Measurements from ENCODE around the gene ST6GALNAC1. TPM values are rescaled to one million over a fixed set of nuclear protein-coding genes. Genes with fewer than 3 reads are reported as not detected.

Gene ST6GALNAC1
- total and polyA plus RNA-seq, 9 donors, result 0.73 to 10.5 (median 3.7) TPM

DNA sequence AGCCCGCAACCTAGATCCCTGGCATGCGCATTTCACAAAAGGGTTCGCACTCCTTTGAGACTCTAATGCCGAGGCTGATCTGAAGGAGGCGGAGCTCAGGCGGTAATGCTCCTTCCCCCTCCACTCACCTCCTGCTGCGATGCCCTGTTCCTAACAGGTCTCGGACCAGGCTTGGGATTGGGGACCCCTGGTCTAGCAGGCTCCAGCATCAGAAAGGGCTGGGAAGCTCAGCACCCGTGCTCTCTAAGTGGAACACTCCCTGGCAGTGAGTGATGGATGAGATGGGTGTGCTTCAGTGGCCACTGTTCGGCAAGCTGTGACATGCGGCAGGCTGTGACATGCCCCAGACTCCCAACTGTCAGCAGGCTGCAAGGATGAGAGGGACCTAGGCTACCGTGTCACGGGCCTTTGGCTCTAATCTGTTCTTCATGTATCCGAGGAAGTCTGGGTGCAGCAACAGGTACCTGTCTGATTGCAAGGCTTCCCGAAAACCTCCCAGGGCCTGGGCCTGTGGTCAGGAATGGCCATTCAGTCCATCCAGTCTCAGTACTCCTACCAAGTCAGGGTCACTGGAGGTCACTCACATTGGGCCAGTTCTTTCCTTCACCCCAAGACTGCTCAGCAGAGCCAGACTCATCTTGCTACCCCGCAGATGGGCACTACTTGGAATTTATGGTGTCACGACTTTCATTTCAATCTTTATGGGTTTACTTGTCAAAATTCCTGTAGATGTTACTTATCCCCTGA is 56.6 kb downstream of the ST6GALNAC1 start:
- 24 to 52% (median 41%) methylated on average over 17 of the region's 17 CpGs for WGBS, 3 donors
- peaks cover 7% of the 10 kb centered on the region for H3K4me1 ChIP-seq (ENCODE audit: insufficient read depth)
- TF ChIP-seq POLR2A (IDR thresholded peaks at IDR 0.05), result no peak
- no peak for TF ChIP-seq EP300 (IDR thresholded peaks at IDR 0.05)
- TF ChIP-seq, protein P1, sequence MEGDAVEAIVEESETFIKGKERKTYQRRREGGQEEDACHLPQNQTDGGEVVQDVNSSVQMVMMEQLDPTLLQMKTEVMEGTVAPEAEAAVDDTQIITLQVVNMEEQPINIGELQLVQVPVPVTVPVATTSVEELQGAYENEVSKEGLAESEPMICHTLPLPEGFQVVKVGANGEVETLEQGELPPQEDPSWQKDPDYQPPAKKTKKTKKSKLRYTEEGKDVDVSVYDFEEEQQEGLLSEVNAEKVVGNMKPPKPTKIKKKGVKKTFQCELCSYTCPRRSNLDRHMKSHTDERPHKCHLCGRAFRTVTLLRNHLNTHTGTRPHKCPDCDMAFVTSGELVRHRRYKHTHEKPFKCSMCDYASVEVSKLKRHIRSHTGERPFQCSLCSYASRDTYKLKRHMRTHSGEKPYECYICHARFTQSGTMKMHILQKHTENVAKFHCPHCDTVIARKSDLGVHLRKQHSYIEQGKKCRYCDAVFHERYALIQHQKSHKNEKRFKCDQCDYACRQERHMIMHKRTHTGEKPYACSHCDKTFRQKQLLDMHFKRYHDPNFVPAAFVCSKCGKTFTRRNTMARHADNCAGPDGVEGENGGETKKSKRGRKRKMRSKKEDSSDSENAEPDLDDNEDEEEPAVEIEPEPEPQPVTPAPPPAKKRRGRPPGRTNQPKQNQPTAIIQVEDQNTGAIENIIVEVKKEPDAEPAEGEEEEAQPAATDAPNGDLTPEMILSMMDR (IDR thresholded peaks at IDR 0.05), result no peak
- no peaks in the 10 kb centered on the region for H3K9me3 ChIP-seq
- H3K4me3 ChIP-seq, result no peak overlapping the region
- H3K27ac ChIP-seq, result no peak overlapping the region
- no peaks in the 10 kb centered on the region for H3K36me3 ChIP-seq
- DNase-seq, result no peak
- intact Hi-C loops (cut with DNase I), result loop anchor here in 1 of 4 donors (2.0 kb wide), 1 partner anchor 64 kb away; no protein-coding TSS in a partner anchor
- no peaks in the 10 kb centered on the region for H3K27me3 ChIP-seq

DNA sequence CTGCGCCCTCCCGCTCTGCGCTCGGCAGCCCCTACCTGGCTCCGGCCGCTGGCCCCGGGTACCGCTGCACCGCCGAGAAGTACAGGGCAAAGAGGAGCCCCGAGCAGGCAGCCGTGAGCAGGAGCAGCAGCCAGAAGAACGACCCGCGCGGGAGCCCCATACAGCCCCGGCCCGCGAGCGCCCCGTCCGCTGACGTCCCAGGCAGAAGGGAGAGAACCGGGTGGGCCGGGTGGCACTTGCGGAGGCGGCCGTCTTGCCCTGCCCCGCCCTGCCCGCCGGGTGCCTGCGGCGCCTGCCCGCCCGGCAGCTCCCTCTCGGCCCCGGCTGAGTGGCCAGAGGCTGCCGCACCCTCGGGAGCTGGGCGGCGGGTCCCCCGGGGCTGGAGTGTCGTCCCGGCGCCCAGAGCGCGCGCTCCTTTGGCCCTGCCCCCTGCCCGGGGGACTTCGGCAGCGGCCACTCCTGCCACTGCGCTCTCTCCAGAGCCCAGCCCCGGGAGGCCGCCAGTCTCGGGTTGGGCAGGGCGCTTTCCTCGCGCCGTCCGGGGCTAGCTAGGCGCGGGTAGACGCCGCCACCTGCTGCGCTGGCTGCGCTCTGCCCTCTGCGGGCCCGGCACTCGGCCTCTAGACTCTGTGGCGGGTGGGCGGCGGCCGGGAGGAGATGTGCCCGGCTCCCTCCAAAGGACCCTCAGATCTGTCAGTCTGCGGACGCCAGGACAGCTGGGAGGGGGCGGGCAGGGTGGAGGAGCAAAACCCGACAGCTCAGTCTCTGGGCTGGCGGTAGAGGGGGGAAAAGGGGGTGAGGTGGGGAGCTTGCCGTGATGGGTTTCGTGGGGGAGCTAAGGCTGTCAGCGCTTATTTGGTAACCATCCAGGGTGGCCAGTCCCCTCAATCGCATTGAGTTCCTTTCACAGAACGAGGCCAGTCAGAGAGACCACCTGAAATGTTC is 57.6 kb downstream of the ST6GALNAC1 start, which contains the start of gene ST6GALNAC2:
Gene ST6GALNAC2 (minus strand): TSS at position 212 of the 945 bp plus-strand sequence. CDS start 52 bp downstream, at position 160.
- Histone ChIP-seq H3K27me3 (no peaks in the 10 kb centered on the region), H3K4me1 (ENCODE audit: insufficient read depth) (peaks cover 7% of the 10 kb centered on the region), H3K27ac (no peak within 1 kb of the TSS), H3K36me3 (no peaks in the 10 kb centered on the region), H3K9me3 (no peaks in the 10 kb centered on the region), H3K4me3 (peak within 1 kb of the TSS; percentile 47)
- 1 to 3% (median 1%) methylated on average over 24 to 84 of the region's 84 CpGs for WGBS, 3 donors
- TF ChIP-seq EP300 (IDR thresholded peaks at IDR 0.05), result no peak
- TF ChIP-seq, protein P1 (IDR thresholded peaks at IDR 0.05), result peak; percentile 9 to 37 (median 29)
- DNase-seq, result peak; percentile 42 to 73 (median 62)
- intact Hi-C loops (cut with DNase I), result loop anchor here in 1 of 4 donors (2.0 kb wide), 1 partner anchor 63 kb away; no protein-coding TSS in a partner anchor

DNA sequence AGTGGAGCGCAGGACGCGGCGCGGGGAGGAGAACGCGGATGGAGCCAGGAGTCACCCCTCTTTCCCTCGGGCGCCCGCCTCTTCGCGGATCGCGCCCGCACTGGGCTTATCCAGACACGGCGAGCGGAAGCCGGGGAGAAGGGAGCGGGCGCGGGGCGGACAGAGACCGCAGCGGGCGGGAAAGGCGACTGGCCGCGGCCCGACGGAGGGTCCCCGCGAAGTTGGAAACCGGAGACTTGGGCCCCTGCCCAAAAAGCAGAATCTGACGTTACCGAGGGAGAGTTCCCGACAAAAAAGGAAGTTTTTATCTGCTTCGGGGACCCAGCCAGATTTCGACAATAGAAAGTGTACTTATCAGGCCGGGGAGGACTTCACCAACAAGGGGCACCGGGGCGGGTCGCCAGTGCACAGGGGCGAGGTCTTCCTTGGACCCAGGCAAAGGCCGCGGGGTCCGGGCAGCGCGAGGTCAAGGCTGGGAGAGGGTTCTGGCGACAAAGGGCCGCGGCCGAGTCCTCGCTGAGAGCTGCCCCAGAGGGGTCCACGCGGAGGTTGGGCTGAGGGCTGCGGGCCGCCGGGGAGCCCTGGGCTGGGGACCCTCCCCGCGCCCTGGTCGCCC is 58.4 kb downstream of the ST6GALNAC1 start:
- TF ChIP-seq, protein P1 (IDR thresholded peaks at IDR 0.05), result no peak
- TF ChIP-seq EP300 (IDR thresholded peaks at IDR 0.05), result no peak
- Histone ChIP-seq H3K27ac (no peak overlapping the region), H3K36me3 (no peaks in the 10 kb centered on the region), H3K4me1 (ENCODE audit: insufficient read depth) (peaks cover 7% of the 10 kb centered on the region), H3K4me3 (peak overlapping the region; percentile 47), H3K9me3 (no peaks in the 10 kb centered on the region), H3K27me3 (no peaks in the 10 kb centered on the region)
- intact Hi-C loops (cut with DNase I), result no loop called here
- peak in 4 of 5 donors; percentile 34 to 65 (median 44) for DNase-seq
- WGBS, 3 donors, result 0 to 1% (median 1%) methylated on average over 58 to 62 of the region's 62 CpGs

DNA sequence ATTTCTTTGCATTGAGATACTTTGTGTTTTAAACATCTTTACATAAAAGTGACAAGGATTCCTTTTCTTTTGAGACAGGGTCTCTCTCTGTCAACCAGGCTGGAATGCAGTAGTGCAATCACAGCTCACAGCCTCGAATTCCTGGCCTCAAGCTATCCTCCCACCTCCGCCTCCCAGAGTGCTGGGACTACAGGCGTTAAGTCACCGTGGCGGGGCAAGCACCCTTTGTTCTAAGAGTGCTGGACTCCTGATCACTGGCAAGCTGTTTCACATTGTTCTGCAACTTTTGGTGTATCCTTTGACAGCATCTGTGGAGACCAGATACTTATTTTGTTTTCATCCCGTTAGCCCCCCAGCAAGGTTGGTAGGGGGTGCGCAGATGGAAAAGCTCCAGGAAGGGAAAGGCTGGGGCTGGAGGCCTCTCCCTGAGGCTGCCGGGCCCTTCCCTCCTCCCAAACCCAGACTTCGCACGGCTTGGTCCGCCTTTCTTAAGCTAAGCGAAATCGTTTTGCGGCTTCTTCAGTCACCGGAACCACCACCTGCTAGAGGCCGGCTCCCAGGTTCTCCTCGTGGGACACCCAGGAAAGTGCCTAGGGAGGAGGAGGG is 59.0 kb downstream of the ST6GALNAC1 start:
- H3K27ac ChIP-seq, result no peak overlapping the region
- H3K36me3 ChIP-seq, result no peaks in the 10 kb centered on the region
- 24 to 36% (median 35%) methylated on average over 17 of the region's 17 CpGs for whole genome bisulfite sequencing, 3 donors
- no peak for DNase-seq
- H3K9me3 ChIP-seq, result no peaks in the 10 kb centered on the region
- peaks cover 7% of the 10 kb centered on the region for H3K4me1 ChIP-seq (ENCODE audit: insufficient read depth)
- intact Hi-C loops (cut with DNase I), result no loop called here
- H3K4me3 ChIP-seq, result peak overlapping the region; percentile 47
- TF ChIP-seq, protein P1 (IDR thresholded peaks at IDR 0.05), result no peak
- TF ChIP-seq POLR2A (IDR thresholded peaks at IDR 0.05), result no peak
- no peak for TF ChIP-seq EP300 (IDR thresholded peaks at IDR 0.05)
- no peaks in the 10 kb centered on the region for H3K27me3 ChIP-seq

Data from ovary (tissue), 9 donors.